Left renal pelvis (tissue), 4 donors: Measurements from ENCODE around the gene VWF. TPM values are rescaled to one million over a fixed set of nuclear protein-coding genes. Genes with fewer than 3 reads are reported as not detected.
"Not testable (repeated sequence)": the region's sequence is repeated elsewhere in the genome, so short reads cannot be mapped to it uniquely, and the experiment has no call there.

Experiments
- DNase-seq, 4 donors: peaks; one replicate each; pipeline ENCODE4 v3.0.0-alpha.2; 2013; ENCODE audit warnings: low read depth in 4 of 4, low spot score in 3 of 4
- polyA plus RNA-seq, 4 donors: library from polyadenylated mRNA; unstranded; fragments of 120-200 nt; gene quantifications; one replicate each; pipeline ENCODE4 v1.2.1, GENCODE V29; 2013; ENCODE audit not compliant: insufficient read length in 4 of 4

Gene VWF
- polyA plus RNA-seq, result 10 to 100 TPM in 3 of 4 donors, 1 to 10 TPM in 1; 7.9 to 19.3 (median 18.5) TPM

GRCh38 chr12:6124411-6125309, at the start of gene VWF:
TSS of gene VWF (minus strand) at chr12:6124670. CDS start at chr12:6123196, 1,474 bp downstream.
- DNase-seq, result no peak

GRCh38 chr12:6172862-6173261, 48.4 kb upstream of the VWF start:
- no peak for DNase-seq

- no peak for DNase-seq
These were observed 47.6 kb upstream of the VWF start for GRCh38 chr12:6172086-6172485.

GRCh38 chr12:6171409-6172015, 47.0 kb upstream of the VWF start:
- DNase-seq, result no peak

GRCh38 chr12:6167327-6168280, 43.1 kb upstream of the VWF start:
- DNase-seq, result no peak

- DNase-seq, result no peak
These were observed 42.3 kb upstream of the VWF start for GRCh38 chr12:6166808-6167207.

GRCh38 chr12:6165395-6165794, 40.9 kb upstream of the VWF start:
- DNase-seq, result no peak

GRCh38 chr12:6163416-6164060, 39.1 kb upstream of the VWF start:
- DNase-seq, result no peak

- DNase-seq, result no peak
These were observed 36.8 kb upstream of the VWF start for GRCh38 chr12:6161124-6161882.

- DNase-seq, result not testable (repeated sequence)
These were observed 35.7 kb upstream of the VWF start for GRCh38 chr12:6160049-6160649.

- DNase-seq, result not testable (repeated sequence)
These were observed 34.9 kb upstream of the VWF start for GRCh38 chr12:6159166-6160011.

GRCh38 chr12:6158749-6159148, 34.3 kb upstream of the VWF start:
- DNase-seq, result no peak

GRCh38 chr12:6158255-6158654, 33.8 kb upstream of the VWF start:
- no peak for DNase-seq

- no peak for DNase-seq
These were observed 33.0 kb upstream of the VWF start for GRCh38 chr12:6157482-6157881.

GRCh38 chr12:6154730-6155459, 30.4 kb upstream of the VWF start:
- DNase-seq, result no peak

GRCh38 chr12:6148722-6149121, 24.3 kb upstream of the VWF start:
- not testable (repeated sequence) for DNase-seq

GRCh38 chr12:6148061-6148460, 23.6 kb upstream of the VWF start:
- DNase-seq, result no peak

- DNase-seq, result no peak
These were observed 22.5 kb upstream of the VWF start for GRCh38 chr12:6146951-6147350.
